Medulla oblongata (tissue), 1 donor: ENCODE measurements around the gene TNN.
A peak's percentile ranks its signal among the peaks of the same experiment; 100 is the strongest.
"Not testable (repeated sequence)": the region's sequence is repeated elsewhere in the genome, so short reads cannot be mapped to it uniquely, and the experiment has no call there.

Source experiments
- DNase-seq: peaks from one replicate; pipeline ENCODE4 v3.0.0-alpha.2; 2015; ENCODE audit errors: extremely low spot score

The TNN gene

GRCh38 chr1:175070818-175071217 is 3.2 kb downstream of the TNN start:
- DNase-seq: no peak

DNA sequence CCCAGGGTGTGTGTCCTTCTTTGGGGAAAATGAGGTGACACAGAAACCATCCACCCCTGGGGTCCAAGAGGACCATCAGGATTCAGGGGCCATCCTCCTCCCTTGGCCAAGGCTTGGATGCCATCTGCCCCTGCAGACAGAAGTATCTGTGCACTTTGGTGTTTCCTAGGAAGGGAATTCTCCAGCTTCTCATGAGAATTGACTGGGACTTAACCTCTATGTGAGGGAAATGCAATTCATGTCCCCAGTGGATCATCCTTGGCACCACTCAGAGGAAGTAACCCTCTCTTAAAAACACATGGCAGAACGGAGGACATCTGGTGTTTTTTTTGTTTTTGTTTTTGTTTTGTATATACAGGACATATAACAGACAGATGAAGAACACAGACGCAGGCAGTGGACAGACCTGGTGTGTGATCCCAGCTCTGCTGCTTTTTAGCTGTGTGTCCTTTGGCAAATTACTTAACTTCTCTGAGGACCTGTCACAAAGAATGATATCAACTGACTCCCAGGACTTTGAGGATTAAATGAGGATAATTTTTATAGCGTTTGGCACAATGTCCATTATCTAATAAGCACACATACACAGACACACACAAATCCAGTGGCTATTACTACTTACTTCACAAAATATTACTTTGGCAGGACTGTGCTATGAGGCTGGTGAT is 3.8 kb downstream of the TNN start:
- DNase-seq: no peak

DNA sequence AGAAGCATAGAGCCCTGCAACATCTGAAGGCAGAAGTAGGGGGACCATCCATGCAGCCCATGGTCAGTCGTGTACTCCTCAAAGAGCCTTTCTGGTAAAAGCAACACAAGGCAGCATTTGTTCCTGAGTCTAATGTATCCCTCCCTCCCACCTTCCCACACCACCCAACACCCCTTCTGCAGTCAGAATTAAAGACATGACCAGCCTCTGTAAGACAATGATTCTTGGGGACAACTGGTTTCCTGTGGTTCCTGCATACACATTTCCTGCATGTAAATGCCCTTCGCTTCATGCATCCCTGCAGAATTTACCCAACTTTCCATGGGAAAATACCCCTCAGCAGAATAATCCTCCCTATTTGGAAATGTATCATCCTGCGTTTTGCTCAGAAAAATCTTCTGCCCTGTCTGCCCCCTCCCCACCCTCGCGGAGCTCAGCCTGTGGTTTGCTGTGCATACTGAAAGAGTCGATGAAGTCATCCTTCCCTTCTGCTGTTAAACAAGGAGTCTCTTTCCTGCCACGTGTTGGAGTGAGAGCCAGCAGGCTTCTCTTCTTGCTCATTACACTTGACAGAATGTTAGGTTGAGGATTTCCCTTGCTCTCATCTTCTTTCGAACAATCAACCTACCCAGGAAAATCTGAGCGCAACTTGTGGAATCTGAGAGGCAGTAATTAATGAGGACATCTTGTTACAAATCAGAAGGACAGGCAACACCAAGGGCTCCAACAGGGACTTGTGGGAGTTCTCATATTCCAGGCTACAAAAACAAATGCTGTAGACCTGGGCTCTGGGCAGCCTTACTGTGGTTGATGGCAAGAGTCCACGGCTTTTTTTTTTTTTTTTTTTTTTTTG is 4.7 kb downstream of the TNN start:
- DNase-seq: peak; percentile 69

DNA sequence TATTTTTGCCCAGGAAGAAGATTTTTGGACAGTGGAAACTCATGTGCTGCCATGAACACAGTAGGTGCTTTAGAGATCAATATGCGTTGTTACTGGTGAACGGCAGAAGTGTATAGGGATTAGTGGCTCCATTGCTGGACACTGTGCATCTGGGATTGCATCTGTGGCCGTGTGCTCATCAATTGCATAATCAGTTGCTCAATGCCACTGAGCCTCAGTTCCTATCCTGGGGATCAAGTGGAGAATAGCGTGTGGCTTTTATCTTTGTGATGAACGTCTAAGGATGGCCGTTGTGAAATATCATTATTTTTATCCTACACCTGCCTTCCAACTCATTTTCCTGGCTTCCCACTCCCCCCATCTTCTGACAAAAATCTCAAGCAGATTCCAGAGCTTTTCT is 5.4 kb downstream of the TNN start:
- DNase-seq: no peak

DNA sequence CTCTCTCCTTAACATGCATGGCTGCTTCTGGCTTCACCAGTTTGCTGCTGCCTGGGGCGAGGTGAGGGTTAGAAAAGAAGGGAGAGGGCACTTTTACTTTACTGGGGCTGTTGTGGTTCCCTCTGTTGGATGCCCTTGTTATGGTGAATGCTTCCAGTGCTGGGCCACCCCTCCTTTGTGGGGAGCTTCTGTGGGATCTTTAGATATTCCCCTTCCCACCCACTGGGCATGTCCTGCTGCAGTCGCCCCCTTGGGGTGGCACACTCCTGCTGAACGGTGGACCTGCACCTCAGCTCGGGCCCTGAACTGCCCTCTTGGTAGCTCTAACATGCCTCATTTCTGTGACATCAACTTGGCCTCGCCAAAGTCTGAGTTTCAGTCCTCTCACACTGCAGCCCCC is 6.0 kb downstream of the TNN start:
- no peak for DNase-seq

GRCh38 chr1:175075572-175076568 is 8.2 kb downstream of the TNN start:
- DNase-seq: no peak

GRCh38 chr1:175077356-175078030 is 9.9 kb downstream of the TNN start:
- no peak for DNase-seq

DNA sequence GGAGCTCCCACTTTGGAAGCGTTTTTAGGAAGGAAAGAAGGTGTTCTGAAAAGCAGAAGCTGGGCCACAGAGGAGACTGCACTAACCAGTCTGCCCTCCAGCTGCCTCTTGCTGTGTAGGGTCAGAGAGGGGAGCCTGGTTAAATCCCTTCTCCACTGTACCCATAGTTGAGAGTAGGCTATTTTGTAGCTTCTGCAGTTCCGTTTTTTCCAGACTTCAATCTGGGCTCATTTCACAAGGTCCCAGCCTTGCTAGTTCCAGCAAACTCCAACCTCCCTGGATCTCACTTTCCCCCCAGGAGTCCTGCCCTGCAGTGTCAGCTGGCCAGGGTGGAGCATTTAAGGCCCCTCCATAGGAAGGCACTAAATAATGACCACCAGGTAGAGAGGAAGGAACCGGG is 11.0 kb downstream of the TNN start:
- no peak for DNase-seq

DNA sequence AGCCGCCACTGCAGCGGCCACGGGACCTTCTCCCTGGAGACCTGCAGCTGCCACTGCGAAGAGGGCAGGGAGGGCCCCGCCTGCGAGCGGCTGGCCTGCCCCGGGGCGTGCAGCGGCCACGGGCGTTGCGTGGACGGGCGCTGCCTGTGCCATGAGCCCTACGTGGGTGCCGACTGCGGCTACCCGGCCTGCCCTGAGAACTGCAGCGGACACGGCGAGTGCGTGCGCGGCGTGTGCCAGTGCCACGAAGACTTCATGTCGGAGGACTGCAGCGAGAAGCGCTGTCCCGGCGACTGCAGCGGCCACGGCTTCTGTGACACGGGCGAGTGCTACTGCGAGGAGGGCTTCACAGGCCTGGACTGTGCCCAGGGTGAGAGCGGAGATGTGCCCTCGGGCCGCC is 11.7 kb downstream of the TNN start:
- DNase-seq: no peak

GRCh38 chr1:175080030-175080429 is 12.4 kb downstream of the TNN start:
- no peak for DNase-seq

GRCh38 chr1:175081983-175082382 is 14.3 kb downstream of the TNN start:
- DNase-seq: no peak

- DNase-seq: no peak
Measured at GRCh38 chr1:175088525-175088951, 20.9 kb downstream of the TNN start.

GRCh38 chr1:175089136-175089718 is 21.6 kb downstream of the TNN start:
- DNase-seq: no peak

GRCh38 chr1:175090780-175091179 is 23.1 kb downstream of the TNN start:
- no peak for DNase-seq

GRCh38 chr1:175094626-175095025 is 27.0 kb downstream of the TNN start:
- no peak for DNase-seq

GRCh38 chr1:175095069-175095468 is 27.4 kb downstream of the TNN start:
- no peak for DNase-seq

DNA sequence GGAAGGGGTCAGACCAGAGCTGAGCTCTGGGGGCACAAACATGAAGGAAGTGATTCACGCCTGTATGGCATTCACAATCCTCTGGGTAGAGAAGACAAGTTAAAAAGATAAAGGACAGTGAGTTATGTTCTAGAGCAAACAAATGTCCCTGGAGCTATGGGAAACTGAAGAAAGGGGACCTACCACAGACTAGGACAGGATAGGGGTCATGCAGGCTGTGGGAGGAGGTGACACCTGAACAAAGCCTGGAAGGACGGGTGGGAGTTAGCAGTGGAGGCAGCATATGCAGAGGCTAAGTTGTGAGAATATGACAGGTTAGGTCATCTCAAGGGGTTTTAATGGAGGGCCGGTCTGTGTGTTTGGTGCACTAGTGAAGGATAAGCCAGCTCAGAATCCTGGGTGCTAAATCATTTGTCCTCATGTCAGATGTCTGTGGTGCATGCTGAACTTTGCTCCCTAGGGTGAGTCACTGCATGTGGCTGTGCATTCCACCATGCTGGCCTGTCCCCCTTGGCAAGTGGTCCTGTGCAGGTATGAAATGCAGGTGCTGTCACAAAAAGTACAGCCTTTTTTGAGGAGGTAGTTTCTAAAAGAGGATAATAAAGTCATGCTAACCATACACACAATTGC is 28.5 kb downstream of the TNN start:
- DNase-seq: no peak

- DNase-seq: no peak
Measured at GRCh38 chr1:175097361-175097760, 29.7 kb downstream of the TNN start.

- no peak for DNase-seq
Measured at GRCh38 chr1:175099916-175100315, 32.3 kb downstream of the TNN start.

- DNase-seq: not testable (repeated sequence)
Measured at GRCh38 chr1:175102166-175102565, 34.5 kb downstream of the TNN start.

- not testable (repeated sequence) for DNase-seq
Measured at GRCh38 chr1:175106536-175106935, 38.9 kb downstream of the TNN start.
